HG03432 (cell line): ENCODE measurements around the gene ITGB5.
"Not testable (repeated sequence)": the region's sequence is repeated elsewhere in the genome, so short reads cannot be mapped to it uniquely, and the experiment has no call there.

Experiments
- ATAC-seq: cut with Tn5 transposase; IDR thresholded peaks from one replicate; pipeline ENCODE4 v1.9.1; 2021; ENCODE audit warnings: mild to moderate bottlenecking, moderate library complexity; ENCODE audit not compliant: unreplicated experiment

Gene ITGB5

GRCh38 chr3:124838963-124839362 is 48.2 kb downstream of the ITGB5 start:
- ATAC-seq = no peak

DNA sequence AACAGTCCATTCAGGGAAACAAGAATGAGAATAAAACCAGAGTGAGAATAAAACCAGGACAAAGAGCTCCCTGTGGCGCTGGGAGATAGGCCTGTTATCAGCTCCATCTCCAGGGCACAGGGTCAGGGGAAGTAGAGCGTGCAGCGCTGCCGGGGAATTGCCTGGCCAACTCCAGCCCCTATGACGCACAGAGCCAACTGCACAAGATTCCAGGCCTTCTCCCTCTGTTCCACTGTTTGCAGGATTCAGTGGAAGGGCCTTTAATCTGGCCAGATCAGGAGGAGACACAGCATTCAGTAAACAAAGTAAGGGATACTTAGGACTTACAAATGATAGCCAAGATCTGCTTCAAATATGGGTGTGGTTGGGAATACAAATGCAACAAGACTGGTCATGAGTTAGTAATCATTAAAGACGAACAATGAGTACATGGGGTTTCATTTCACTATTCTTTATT is 49.4 kb downstream of the ITGB5 start:
- no peak for ATAC-seq

GRCh38 chr3:124837065-124837464 is 50.1 kb downstream of the ITGB5 start:
- ATAC-seq = no peak

- ATAC-seq = no peak
These were observed 50.7 kb downstream of the ITGB5 start for GRCh38 chr3:124836448-124836847.

DNA sequence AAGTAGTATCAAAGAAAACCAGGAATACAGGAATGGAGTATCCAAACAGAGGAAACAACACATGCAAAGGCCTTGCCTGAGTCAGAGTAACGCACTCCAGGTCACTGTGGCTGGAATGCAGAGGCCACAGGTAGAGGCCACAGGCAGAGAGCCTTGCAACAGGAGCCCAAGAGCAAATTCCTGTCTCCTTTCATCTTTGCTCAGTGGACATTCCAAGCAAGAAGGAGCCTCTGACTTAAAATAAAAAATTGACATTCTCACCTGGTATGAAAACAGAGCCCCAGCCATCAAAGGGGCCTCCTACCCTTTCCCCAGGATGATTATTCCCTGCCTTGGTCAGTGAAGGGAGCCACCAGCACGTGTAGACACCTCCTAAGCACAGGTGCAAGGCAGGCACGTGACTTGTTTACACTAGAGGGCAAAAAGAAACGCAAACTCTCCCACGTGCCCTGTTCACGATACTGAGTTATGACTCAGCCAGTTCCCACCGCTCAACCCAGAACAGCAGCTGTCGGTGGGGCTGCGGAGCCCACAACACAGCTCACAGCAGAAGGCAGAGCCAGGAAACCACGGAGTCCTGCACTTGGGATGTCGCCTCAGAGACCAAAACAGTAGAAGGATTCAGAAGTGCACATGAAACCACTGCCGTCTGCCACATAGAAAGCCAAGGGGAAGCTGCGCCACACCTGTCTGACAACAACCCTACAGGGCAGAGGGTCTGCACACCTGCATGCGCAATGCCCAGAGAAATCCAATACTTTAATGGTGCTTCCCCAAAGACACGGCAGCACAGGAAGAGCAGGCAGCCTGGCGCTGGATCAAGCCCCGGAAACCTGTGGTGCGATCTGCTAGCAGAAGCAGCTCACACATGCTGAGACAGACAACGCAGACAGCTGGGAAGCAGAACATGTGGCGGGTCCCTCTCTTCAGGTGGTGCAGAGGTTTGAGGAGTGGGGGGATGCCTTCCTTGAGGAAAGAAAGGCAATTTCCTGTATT is 52.1 kb downstream of the ITGB5 start:
- ATAC-seq = peak; percentile 91

DNA sequence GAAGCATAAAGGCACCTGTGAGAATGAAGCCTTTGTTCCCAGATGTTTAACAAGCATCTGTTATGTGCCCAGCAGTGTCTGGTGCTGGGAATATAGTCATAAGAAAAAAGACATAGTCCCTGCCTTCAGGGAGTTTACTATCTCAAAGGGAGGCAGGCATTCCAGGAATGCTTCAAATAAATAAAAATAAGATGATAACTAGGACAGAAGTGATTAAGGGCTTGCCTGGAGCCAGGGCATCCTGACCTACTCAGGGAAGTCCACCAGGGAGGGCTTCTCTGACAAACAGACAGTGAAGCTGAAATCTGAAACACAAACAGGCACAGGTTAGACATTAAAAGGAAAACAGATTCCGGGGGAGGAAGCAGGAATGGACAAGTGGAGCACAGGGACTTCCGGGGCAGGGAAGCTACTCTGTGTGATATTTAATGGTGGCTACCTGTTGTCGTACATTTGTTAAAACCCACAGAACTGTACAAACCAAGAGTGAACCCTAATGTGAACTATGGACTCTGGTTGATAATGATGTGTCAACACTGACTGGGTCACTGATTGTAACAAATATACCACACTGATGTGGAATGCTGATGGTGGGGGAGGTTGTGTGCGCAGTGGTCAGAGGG is 53.3 kb downstream of the ITGB5 start:
- no peak for ATAC-seq

- ATAC-seq = no peak
These were observed 54.1 kb downstream of the ITGB5 start for GRCh38 chr3:124832782-124833709.

DNA sequence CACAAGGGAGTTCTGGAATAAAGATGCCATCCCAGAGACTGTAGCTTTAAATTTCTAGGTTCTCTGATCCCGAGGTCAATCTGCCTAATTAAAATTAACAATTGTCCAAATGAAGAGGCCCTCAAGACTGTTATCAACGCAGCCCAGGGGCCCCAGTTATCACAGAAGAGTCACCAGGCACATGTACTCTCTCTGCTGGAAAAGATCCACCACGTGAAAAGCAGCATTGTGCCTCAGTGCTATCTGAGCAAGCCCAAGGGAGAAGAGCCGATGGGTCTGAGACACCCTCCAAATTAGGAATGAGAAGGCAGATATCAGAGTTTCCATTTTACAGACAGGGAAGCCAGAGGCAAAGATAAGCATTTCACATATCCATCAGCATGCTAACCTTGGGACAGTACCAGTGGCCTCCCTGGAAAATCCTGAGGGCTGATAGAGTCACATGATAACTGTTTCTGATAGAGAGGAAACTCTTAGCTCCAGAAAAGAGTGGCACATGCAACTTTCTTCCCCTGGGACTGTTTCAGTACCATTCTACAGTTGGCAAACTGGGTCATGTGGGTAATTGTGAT is 55.5 kb downstream of the ITGB5 start:
- no peak for ATAC-seq

DNA sequence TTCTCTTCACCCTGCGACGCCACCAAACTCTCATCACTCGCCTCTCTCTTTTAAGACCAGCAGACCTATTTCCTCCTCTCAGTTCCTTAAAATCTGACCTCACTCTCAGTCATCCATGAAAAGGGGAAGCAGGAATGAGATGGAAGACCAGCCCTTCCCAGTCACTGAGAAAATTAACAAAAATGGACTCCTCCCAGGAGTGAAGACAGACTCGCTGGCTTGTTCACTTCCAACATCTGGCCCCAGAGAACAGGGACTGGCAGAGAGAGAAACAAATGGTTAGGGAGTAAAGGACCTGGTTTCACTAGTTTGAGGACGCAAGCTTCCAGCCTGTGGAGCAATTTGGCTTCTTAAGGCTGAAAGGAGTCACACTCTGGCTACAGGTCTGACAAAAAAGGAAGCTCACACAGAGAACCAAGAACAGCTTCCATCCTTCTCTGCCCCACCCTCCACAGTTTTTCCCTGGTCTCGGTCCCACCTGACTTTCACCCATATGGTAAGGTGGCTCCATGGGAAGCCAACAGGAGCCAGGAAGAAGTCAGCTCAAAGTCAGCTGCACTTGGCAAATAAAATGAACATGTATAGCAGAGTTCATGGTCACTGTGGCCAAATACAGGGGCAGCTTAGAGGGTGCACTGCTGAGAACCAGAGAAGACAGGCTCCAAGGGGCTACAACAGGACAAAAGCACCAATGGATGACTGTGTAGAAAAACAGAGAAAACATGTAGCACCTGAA is 57.2 kb downstream of the ITGB5 start:
- ATAC-seq = no peak

- ATAC-seq = no peak
These were observed 57.9 kb downstream of the ITGB5 start for GRCh38 chr3:124829178-124829818.

- not testable (repeated sequence) for ATAC-seq
These were observed 59.5 kb downstream of the ITGB5 start for GRCh38 chr3:124827476-124828206.

DNA sequence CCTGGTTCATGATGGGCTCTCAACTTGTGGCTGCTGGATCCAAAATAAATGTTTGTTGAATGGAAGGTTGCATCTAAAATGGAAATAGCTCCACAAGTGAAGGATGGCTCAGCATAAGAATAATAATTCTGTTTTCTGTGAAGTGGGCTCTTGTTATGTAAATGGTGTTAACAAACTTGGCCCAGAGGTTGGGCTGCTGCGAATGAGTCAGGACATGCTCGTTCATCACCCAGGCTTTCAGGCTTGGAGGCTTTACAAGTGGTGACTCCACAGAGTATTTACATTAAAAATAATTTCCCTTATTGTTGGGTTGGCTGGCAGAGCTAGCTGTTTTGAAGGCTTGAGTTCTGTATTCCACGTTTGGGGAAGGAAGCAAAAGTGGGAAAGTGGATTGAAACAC is 60.5 kb downstream of the ITGB5 start:
- ATAC-seq = no peak

- no peak for ATAC-seq
These were observed 62.8 kb downstream of the ITGB5 start for GRCh38 chr3:124824286-124824915.

DNA sequence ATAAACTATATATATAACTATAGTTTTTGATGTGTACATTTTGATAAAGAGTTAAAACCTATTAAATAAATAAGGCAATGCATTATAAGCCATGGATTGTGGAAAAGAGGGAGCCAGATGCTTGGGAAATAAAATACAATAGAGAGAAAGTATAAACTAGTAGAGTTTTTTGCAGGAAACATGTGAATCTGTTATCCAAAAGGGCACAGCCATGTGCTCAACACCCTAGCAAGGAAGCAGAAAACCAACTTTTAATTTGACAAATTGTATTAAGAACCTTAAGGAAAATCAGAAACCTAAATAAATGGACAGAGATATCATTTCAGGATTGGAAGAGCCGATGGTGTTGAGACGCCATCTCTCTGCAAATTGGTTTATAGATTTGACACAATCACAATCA is 63.5 kb downstream of the ITGB5 start:
- no peak for ATAC-seq

DNA sequence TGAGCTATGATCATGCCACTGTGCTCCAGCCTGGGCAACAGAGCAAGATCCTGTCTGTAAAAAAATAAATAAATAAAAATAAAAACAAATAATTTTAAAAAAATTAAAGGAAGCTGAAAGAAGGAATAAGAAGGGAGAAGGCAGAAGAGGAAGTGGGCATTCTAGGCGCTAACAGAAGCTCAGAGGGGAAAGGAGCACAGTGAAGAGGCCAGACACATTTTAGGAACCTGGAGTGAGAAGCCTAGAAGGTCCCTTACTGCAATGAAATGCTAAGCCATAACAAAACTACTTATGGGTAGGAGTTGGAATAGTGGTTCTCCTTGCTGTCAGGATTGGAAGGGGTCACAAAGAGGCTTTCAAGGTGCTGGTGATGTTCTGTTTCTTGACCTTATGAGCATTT is 64.0 kb downstream of the ITGB5 start:
- ATAC-seq = no peak

DNA sequence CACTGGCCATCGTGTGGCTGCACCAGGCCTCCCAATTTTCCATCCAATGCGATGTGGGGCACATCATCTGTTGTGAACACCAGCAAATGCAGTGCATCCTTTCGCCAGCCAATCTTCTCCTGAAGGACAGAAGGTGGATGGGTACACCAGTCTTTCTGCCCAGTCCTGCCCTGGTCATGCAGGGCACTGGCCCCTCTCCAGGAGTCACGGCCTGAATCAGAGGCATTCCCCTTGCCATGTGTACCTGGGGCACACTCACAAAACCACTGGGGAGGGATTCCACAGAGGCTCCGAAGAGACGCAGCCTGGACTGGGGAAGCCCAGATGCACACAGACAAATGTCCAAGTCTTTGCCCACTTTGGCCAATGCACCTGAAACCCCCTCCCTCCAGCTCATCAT is 65.8 kb downstream of the ITGB5 start:
- no peak for ATAC-seq

DNA sequence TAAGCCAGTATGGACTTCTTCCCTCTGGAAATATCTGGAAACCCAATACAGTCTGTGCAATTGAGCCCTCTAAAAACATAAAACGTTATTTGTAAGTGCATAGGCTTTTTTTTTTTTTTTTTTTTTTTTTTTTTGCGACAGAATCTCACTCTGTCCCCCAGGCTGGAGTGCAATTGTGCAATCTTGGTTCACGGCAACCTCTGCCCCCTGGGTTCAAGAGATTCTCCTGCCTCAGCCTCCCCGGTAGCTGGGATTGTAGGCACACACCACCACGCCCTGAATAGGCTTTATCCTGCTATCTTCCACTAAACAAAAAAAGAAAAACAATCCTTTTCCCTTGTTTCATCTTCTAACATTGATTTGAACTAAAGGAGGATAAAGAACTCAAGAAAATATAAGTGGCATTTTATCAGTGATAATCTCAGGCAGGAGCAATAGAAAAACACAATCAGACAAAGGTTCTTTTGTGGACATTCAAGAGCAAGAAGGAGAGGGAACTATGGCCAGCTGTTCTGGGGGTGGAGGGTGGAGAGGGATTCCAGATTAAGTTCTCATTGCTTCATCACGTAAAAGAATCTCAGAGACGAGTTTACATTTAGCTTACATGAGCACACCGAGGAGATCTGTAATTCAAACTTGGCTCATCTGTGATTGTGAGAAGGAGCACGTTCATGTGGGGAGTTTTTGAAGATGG is 68.6 kb downstream of the ITGB5 start:
- no peak for ATAC-seq

DNA sequence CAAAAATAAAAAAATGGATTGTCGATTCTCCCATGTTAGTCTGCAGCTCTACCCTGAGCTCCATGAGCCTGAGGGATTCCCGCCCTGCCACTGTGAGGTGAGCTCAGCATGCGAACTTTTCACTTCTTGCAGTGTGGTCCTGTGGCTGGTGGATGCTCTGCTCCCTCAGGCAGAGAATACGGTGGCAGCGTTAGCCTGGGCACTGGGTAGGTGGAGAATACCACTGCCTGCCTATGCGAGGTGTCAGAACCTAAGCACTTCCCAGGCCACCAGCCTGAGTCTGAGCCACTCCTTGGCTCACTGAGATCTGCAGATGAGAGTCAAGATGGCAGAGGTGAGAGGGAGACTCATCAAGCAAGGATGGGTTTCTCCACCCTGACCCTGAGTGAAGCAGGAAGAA is 70.1 kb downstream of the ITGB5 start:
- ATAC-seq = no peak
